H1 (cell line): ENCODE measurements around the gene MFSD2A.

Experiments used
- CTCF ChIP-seq, 3 experiments: IDR thresholded peaks; 1 replicate in 2 of 3; 2 replicates in 1 of 3; pipeline versions ENCODE4 v1.5.1 to v1.6.1; 2011; ENCODE audit warnings: low read length in 3 of 3, mild to moderate bottlenecking in 3 of 3, inconsistent platforms in 2 of 3, low read depth in 1 of 3, moderate library complexity in 1 of 3; ENCODE audit not compliant: insufficient read depth in 1 of 3; ENCODE audit errors: control extremely low read depth in 1 of 3
- EGR1 ChIP-seq: IDR thresholded peaks from 2 replicates; pipeline ENCODE4 v1.6.1; 2011; ENCODE audit warnings: low read depth, low read length, borderline replicate concordance

- TF ChIP-seq EGR1 (no peak), CTCF (IDR thresholded peaks at IDR 0.05; ENCODE audit: control extremely low read depth in 1 of 3, insufficient read depth in 1 of 3, low read depth in 1 of 3, low read length in 3 of 3) (no peak)
These were observed 22.3 kb downstream of the MFSD2A start for GRCh38 chr1:39977202-39977601.
